Embryonic facial prominence (tissue), 1 donor: ENCODE data around the gene ELOVL6.
"Not testable (repeated sequence)": the region's sequence is repeated elsewhere in the genome, so short reads cannot be mapped to it uniquely, and the experiment has no call there.

Source experiments
- DNase-seq: peaks from one replicate; pipeline ENCODE4 v3.0.0-alpha.2; 2016; ENCODE audit errors: extremely low spot score

The ELOVL6 gene

DNA sequence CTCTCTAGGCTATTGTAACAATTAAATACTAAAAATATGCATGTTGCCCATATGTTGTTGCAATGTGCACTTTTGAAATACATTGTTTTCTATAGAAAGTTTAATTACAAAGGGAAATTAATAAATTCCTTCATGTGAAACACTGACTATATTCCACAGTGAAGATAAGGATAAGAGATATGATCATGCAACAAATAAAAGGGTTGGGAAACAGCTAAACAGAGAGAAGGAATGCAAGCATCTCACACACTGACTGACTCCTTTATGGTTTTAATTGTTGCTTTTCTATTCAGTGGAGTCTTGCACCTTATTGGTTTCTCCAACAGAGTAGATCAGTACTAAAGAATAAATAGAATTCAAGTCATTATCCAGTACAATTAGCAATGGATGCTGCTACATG is 37.8 kb downstream of the ELOVL6 start:
- no peak for DNase-seq

DNA sequence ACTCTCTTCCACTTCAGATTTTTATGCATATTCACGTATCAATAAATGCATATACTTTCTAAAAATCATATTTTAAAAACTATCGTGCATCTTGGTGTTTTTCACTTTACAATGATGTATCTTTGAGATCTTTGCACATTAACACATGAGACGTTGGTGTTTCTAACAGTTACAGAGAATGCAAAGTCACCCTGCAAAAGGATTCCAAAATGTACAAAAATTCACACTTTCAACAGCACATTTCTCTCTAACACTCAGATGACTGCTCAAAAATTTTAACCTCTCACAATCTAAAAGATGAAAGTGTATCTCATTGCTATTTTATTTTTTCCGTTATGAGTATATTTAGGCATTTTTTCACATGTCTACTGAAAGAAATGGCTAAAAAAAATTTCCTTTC is 38.9 kb downstream of the ELOVL6 start:
- DNase-seq, result no peak

DNA sequence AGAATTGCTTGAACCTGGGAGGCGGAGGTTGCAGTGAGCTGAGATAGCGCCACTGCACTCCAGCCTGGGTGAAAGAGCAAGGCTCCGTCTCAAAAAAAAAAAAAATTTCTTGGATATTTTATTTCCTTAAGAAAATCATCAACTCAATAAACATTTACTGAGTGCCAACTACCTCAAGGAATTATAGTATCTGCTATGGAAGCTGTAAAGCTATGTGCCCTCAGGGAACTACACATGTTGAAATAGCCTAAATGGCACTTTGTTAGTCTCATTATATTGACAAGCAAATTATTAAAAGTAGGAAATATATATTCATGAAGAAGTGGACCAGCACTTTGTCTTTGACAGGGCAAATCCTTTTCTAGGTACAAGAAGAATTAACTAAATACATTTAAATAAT is 40.8 kb downstream of the ELOVL6 start:
- no peak for DNase-seq

DNA sequence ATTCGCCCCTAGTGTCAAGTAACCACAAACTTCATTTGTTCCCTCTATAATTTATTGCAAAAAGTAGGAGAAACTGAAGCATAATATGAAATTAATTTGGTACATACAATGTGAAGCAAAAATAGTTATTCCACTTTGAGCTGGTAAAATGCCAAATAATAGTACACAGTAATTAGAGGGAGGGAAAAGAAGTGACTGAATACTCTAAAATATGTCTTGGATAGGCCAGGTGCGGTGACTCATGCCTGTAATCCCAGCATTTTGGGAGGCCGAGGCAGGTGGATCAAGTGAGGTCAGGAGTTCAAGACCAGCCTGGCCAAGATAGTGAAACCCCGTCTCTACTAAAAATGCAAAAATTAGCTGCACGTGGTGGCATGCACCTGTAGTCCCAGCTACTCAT is 41.2 kb downstream of the ELOVL6 start:
- not testable (repeated sequence) for DNase-seq

DNA sequence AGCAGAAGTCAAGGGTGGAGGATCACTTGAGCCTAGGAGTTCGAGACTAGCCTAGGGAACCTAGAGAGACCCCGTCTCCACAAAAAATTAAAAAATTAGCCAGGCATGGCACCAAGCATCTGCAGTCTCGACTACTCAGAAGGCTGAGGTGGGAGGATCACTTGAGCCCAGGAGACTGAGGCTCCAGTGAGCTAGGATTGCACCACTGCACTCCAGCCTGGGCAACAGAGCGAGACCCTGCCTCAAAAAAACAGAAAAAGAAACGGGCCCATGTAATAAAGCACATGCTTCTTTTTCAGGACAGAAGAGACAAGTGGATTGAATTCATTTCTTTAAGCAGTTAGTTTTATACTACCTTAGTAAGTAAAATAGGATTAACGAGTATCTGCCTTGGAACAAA is 42.0 kb downstream of the ELOVL6 start:
- DNase-seq, result no peak

DNA sequence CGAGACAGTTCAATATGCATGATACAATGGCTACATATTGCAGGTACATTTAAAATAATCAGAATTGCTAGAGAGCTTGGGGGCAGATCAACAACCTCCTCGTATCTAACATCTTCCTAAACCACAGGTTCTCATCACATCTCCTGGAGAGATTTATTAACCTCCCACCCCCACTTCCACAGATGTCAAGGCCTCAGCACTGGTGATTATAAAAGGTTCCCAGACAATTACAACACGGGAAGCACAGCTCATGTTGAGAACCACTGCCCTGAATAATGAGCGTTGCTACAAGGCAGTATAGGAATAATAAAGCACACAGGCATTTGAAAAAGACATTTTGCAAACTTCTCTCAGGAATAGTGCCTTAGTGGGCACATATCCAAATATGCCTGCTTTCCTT is 42.8 kb downstream of the ELOVL6 start:
- no peak for DNase-seq

DNA sequence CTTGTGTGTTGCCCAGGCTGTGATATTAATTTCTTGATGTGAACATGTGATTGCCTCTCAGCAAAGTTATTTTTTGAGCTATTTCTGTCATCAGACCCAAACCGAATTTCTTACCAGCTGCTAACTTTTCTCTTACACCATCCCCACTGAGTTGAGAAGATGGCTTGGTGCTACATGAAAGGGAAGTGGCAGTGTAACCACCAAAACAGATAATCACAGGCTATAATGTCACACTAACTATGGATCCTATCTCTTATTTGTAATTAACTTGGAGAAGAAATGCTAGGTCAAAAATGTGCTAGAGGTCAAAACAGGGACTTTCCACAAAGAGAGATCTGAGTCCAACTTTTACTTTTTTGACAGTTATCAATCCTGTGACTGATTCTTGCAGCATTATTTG is 43.8 kb downstream of the ELOVL6 start:
- no peak for DNase-seq

DNA sequence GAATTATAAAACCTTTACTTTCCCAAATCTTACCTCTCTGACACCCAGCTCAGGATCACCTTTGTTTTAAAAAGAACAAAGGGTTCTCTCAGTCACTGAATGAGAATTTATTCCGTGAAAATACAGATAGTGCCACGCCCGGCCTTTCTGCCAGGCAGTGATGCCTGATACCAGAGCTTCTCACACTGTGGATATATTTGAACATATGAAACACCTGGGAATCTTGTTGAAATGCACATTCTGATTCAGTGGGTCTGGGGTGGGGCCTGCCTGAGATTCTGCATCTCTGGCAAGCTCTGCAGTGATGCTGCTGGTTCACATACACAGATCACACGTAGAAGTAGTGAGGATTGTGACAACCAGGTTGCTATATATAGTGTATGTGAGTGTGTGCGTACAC is 46.0 kb downstream of the ELOVL6 start:
- DNase-seq, result no peak

DNA sequence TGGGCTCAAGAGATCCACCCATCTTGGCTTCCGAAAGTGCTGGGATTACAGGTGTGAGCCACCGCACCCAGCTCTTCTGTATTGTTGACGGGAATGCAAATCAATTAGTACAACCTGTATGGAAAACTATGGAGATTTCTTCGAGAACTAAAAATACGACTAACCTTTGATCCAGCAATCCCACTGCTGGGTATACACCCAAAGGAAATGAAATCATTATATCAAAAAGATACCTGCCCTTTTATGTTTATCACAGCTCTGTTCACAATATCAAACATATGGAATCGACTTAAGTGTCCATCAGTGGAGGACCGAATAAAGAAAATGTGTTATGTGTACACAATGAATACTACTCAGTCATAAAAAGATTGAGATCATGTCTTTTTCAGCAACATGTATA is 49.3 kb downstream of the ELOVL6 start:
- no peak for DNase-seq

DNA sequence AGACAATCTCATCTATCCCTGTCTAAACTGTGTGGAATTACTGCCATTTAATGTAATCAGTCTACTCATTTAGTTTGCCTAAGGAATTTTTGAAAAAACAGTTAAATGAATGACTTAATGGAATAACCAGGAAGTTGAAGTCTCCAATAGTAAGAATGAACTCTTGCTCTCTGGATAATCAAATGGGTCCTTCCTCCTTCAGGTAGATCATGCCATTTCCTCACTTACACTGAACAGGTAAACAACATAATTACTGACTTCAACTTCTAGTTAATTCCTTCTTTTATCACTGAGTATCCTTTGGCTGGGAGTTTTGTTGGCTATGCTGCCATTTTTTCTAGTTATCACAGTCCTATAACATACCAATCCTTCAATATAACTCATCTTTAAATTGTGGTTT is 56.0 kb downstream of the ELOVL6 start:
- DNase-seq, result no peak

DNA sequence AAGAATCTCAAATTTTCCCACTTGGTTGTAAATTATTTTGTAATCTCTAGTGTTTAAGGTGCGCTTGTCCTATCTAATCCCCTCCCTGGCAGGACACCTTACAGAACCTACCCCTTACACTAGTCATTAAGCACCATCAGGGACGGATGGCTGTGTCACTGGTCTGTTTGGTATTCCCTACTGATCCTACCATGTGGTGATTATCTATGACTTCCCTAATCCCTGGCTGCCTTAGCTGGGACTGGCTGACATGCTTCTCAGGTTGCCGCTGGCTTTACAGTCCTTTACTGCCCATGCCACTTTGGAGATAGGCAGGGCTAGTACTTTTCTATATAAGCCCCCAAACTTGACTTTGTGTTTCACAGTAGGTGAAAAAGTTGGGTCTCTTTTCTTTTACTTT is 58.6 kb downstream of the ELOVL6 start:
- no peak for DNase-seq

GRCh38 chr4:110139111-110139510 is 59.3 kb downstream of the ELOVL6 start:
- no peak for DNase-seq

GRCh38 chr4:110138551-110138950 is 59.9 kb downstream of the ELOVL6 start:
- DNase-seq, result no peak

- no peak for DNase-seq
Measured at GRCh38 chr4:110137829-110138228, 60.6 kb downstream of the ELOVL6 start.

DNA sequence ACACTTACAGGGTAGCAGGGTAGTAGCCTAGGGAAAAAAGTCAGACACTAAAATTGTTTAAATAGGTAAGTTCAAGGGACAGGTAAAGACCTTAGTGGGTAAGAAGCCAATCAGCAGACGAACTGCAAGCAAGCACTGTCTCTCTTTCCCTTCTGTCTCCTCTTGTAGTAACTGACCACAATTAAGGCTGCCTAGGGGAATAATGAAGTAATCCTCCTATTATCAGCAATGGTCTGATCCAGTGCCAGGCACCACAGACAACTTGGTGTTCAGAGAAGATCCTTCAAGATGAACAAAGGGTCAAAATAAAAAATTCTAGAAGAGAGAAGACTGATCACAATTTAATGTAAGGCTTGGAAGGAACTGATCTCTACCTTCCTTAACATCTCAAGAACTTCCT is 62.9 kb downstream of the ELOVL6 start:
- DNase-seq, result no peak

- no peak for DNase-seq
Measured at GRCh38 chr4:110135076-110135475, 63.3 kb downstream of the ELOVL6 start.

GRCh38 chr4:110134269-110134869 is 64.0 kb downstream of the ELOVL6 start:
- no peak for DNase-seq

DNA sequence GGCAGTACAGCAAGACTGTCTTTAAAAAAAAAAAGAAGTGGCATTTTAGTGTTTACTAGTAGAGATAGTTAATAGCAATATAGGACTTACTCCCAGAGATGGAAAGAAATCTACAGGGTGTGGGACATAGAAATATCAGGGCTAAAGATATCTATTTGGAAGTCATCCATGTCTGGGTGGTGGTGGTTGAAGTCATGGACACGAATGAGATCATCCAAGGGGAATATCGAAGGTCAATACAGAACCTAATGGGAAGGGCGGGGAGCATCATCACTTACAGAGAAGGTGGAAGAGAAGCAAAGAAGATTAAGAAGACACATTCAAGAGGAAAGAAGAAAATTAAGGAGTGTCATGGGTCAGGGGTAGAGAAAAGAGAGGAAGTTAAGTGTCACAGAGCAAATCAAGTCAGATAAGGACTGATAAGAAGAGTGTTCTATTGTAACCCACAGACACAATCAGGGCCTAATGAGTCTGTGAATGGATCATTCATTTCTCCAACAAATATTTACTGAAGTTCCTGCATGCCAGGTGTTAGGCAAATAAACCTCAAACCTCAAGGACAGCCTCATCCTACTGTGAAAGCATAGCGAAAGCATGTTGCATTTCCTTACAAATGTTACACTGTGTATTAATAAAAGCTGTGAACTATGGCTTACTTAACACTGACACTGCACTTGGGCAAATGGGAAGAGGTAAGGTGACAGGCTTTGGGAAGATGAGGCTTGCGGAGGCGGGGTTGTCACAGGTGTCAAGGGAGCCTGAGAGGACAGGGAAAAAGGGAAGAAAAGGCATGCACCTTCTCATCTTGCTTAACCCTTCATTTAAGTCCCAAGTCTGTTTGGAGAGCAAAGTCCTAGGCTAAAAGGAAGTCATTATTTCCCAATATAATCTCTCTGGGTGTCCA is 65.3 kb downstream of the ELOVL6 start:
- DNase-seq, result no peak

DNA sequence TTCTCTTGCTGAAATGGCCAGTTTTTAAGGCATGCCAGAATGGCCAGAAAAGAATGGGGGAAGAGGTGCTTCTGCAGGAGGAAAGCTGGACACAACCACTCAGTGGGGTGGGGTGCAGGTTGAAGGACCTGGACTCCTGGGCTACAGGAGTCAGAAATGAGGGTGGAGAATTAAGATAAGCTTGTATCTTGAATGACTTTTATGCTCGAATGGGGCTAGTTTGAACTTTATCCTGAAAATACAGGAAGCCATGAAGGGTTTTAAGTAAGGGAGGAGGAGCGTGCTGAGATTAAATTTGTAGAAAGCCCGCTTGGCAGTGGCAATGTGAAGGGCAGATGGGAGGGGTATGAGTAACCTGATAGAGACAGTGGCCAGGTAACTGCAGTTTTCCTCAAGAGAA is 66.5 kb downstream of the ELOVL6 start:
- DNase-seq, result no peak

DNA sequence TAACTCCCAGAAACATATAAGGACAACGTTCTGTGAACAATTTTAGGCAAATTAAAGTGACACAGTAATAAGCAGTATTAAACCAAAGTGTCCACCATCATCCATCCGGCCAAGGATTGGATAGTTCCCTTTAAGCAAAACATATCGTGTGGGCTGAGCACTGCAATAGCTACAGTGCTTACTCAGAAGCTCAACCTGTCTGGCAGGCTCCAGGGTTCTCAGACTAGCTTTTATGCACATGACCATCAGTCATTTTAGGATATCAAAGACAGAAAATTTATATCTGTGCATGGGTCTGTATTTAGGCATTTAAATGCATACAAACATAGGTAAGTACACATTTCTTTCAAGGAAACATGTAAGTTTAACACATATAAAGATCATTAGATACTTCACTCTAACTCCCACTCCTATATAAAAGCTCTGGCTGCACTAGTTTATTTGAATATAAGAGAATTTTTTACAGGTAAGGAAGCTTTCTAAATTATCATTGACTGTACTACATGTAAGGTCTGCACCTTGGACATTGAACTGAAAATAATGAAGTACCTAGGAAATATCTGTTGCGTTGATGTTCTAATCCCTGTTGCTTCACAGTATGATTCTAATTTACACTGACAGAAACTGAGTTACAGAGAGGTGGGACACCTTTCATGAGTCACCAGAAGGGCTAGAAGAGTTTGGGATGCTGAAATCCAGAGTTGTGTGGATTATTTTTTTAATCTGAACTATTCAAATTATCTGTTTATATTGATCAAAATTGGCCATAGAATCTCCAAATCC is 67.6 kb downstream of the ELOVL6 start:
- no peak for DNase-seq

DNA sequence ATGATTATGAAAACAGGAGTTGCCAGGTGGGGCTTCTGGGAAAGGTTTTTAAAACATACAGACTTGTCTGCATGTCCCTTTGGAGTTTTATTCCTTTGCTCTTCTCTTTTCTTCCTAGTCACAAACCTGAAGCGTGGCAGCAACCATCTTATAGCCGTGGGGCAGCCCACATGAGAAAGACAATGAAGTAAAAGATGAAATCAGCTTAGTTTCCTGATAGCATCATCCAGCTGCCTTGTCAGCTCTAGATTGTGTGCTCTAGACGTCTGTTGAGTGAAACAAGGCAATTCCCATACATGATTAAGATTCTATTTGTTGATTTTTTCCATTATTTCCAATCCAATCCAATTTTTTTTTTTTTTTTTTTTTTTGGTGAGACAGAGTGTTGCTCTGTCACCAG is 68.9 kb downstream of the ELOVL6 start:
- DNase-seq, result no peak

- no peak for DNase-seq
Measured at GRCh38 chr4:110128472-110128919, 69.9 kb downstream of the ELOVL6 start.

GRCh38 chr4:110128029-110128428 is 70.4 kb downstream of the ELOVL6 start:
- no peak for DNase-seq
